Fibroblast of peridontal ligament (primary cell): Measurements from ENCODE around the gene SLC4A5.
A peak's percentile ranks its signal among the peaks of the same experiment; 100 is the strongest.
"Not testable (repeated sequence)": the region's sequence is repeated elsewhere in the genome, so short reads cannot be mapped to it uniquely, and the experiment has no call there.

Experiments used
- DNase-seq: peaks from one replicate; pipeline ENCODE4 v3.0.0-alpha.2; 2010; ENCODE audit errors: extremely low read depth

Gene SLC4A5

DNA sequence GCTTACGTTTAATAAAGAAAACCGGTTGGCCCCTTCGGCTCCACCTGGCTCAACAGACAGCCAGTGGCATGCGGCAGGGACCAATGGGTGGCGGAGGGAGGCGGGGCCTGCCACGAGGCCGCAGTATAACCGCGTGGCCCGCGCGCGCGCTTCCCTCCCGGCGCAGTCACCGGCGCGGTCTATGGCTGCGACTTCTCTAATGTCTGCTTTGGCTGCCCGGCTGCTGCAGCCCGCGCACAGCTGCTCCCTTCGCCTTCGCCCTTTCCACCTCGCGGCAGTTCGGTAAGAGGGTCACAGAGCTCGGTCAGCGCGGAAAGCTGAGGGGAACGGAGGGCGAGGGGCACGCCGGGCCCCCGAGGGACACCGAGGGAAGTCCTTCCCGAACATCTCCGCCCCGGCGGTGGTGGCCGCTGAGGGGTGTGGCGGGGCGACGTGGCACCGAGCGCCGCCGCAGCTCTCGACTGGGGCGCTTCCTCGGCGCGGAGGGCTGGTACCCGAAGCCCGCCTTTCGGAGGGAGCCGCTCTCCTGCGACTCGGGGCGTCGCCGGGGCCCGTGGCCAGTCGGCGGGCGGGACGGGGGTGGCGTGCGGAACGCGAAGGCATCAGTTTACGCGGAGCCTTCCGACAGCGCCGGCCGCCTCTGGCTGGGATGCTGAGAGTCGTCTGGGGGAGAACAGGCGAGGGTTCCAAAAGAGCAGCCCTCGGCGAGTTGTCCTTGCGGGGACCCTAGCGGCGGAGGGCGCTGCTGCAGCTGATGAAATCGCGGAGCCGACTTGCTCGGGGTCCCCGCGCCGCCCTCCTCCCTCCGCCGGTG is 144.5 kb downstream of the SLC4A5 start, which contains the start of gene MTHFD2:
TSS of gene MTHFD2 (plus strand) at position 155 of the 814 bp plus-strand sequence. CDS start at position 182, 27 bp downstream.
- DNase-seq = peak; percentile 94

DNA sequence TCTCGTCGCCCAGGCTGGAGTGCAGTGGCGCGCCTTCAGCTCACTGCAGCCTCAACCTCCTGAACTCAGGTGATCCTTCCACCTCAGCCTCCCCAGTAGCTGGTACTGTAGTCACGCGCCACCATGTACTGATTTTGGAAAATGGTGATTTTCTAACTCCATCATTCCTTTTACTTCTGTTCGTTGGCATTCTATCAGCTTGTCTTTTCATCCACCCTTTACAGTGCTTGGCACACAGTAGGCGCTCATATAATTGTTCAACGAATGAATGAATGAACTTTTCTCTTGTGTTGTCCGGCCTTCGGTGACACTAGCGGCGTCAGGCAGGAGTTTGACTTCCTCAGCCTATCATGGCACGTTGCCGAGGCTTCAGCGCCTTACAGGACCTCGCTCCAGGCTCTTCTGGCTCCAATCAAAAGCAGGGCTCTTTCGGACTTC is 145.2 kb downstream of the SLC4A5 start:
- no peak for DNase-seq

DNA sequence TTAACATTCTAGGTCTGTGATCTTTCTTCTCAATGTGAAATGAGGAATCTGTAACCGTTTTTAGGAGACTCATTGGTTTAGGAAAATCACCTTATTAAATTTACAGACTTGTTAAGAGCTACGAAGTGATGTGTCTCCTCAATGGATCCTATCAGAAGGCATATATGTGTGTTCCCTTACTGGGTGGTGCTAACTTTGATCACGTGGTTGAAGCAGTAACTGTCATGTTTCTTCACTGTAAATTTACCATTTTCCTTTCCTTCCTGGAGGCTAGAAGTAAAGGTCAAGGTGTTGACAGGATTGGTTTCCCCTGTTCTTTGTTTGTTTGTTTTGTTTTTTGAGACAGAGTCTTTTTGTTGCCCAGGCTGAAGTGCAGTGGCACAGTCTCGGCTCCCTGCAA is 146.2 kb downstream of the SLC4A5 start:
- no peak for DNase-seq

DNA sequence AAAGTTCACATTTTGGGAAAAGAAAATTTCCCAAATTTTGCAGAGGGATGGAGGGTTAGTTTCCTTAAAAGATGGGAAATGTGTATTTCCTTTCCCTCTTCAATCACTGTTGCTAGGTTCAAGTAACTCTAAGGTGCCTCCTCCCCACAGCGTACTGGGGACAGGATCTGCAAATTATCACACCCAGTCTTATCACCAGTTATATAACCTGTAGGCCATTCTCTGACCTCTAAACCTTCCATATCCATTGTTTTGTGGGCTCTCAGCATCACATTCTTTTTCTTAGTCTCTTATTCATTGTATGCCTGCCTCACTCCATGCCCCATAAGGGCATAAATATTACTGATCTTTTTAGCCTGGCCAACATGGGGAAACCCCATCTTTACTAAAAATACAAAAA is 148.4 kb downstream of the SLC4A5 start:
- DNase-seq = no peak

DNA sequence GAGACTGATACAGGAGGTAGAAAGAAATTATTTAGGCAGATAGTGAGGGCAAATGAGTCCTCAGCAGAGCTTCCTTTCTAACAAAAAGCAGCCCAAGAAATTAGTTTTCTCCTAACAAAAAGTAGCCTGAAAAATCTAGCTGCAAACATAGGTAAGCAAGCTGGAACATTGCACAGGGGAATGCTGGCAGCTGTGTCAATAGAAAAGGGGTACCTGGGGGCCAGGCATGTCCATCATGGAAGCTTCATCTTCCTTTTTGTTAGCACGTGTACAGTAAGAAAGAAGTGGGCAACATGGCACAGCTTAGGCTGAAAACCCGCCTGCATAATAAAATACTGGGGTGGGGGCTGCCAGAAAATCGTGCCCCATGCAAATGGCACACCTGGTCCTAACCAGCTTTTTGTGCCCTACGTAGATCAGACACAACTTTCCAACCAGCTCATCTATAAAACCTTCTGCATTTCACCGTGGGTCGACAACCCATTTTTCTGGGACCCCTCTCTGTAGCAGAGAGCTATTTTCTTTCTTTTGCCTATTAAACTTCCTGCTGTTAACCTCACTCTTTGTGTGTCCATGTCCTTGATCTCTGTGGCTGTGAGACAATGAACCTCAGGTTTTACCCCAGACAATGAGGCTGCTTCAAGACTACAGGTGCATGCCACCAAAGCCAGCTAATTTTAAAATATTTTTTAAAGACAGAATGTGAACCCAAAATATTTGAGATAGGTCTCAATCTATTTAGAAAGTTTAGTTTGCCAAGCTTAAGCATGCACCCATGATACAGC is 151.4 kb downstream of the SLC4A5 start:
- DNase-seq = no peak

DNA sequence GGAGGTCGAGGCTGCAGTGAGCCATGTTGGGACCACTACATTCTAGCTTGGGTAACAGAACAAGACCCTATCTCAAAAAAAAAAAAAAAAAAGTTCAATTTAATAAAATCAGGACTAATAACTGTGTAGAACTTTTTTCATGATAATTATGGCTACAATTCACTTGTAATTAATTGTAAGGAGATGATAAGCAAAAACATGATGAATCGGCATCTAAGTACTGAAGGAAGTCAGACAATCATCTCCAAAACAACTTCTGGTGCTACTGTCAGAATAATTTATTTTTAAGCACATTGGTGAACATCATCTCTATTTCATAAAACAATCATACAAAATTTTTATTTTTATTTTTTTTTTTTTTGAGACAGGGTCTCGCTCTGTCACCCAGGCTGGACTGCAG is 154.5 kb downstream of the SLC4A5 start:
- no peak for DNase-seq

DNA sequence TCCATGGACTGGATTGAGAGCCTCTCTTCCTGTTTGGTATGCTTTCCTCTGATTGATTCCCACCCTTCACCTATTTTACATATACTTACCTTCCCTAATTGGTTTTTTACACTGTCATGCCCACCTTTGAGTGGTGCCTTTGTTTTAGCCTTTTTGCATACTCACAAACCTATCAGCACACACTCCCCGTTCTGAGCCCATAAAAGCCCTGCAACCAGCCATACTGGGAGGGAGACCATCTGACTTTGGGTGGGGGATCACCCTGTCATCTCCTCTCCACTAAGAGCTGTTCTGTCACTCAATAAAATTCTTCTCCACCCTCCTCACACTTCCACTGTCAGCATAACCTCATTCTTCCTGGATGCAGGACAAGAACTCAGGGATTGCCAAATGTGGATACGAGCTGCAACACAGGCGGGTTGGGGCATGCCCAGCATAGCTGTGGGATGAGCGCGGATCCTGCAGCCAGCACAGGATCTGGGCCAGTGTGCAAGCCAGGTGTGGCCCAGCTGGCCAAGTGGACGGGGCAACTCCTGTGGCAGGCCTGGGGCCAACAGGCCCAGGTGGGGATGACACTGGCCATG is 155.1 kb downstream of the SLC4A5 start:
- DNase-seq = peak; percentile 66

DNA sequence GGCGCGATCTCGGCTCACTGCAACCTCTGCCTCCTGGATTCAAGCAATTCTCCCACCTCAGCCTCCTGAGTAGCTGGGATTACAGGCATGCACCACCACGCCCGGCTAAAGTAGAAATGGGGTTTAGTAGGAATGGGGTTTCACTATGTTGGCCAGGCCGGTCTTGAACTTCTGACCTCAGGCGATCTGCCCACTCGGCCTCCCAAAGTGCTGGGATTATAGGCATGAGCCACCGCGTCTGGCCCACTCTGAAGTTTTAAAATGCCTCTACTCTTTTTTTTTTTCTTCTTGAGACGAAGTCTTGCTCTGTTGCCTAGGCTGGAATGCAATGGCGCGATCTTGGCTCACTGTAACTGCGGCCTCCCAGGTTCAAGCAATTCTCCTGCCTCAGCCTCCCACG is 156.5 kb downstream of the SLC4A5 start:
- not testable (repeated sequence) for DNase-seq

DNA sequence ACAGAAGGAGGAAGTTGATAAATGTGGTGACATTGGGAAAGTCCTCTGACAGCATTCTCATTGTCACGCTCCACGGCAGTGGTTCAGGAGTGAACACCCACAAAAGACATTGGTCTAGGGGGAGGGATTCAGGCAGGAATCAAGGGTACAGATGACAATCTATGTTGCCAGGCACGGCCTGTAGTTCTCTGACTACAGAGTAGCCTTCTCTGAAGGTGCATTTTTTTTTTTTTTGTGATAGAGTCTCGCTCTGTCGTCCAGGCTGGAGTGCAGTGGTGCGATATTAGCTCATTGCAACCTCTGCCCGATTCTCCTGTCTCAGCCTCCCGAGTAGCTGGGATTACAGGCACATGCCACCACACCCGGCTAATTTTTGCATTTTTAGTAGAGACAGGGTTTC is 157.2 kb downstream of the SLC4A5 start:
- no peak for DNase-seq

DNA sequence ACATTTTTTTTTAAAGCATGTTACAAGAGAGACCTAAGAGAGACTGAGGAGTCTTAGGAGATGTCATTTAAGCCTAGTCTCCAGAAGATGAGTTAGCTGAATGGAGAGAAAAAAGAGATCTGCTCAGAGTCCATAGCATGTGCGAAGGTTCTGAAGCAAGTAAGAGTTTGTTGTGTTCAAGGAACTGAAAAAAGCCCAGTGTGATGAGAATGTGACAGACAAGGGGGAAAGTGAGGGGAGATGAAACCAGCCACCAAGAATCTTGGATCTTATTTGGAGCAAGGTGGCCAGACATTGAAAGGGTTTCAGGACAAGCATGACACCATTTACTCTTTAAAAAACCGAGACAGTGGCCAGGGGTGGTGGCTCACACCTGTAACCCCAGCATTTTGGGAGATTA is 159.3 kb downstream of the SLC4A5 start:
- no peak for DNase-seq

DNA sequence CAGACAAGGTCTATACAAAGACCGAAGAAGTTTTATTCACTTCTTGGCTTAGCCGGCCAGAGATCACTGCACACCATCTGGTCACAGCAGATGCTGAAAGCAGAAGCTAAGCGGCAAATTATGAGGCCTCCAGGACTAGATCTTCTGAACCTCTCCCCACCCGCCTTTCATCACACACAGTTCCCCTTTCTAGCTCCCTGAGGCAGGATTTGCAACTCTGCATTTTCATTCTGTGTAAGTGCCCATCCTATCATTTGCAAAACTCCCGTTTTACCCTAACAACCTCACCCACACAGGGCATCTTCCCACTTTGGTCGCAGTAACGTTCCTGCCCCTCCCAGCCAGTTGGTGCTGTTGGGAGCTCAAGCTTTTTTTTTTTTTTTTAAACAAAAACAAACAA is 161.5 kb downstream of the SLC4A5 start:
- peak; percentile 18 for DNase-seq

DNA sequence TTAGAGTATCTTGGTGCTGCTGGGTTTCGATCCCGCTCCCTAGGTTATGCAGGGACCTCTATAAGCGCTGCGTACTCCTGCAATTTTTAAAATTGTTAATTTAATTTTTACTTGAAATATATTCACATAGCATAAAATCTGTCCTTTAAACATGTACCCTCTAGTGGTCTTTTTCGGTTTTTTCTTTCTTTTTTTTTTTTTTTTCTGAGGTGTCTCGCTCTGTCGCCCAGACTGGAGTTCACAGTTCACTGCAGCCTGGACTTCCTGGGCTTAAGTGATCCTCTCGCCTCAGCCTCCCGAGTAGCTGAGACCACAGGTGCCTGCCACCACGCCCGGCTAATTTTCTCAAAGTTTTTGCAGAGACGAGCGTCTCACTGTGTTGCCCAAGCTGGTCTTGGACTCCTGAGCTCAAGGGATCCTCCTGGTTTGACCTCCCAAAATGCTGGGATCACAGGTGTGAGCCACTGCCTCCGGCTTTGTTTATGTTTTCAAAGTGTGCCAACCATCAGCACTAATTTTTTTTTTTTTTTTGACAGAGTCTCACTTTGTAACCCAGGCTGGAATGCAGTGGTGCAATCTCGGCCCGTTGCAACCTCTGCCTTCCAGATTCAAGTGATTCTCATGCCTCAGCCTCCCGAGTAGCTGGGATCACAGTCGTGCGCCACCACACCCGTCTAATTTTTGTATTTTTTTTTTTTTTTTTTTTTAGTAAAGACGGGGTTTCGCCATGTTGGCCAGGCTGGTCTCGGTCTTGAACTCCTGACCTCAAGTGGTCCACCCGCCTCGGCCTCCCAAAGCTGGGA is 164.0 kb downstream of the SLC4A5 start:
- DNase-seq = no peak

DNA sequence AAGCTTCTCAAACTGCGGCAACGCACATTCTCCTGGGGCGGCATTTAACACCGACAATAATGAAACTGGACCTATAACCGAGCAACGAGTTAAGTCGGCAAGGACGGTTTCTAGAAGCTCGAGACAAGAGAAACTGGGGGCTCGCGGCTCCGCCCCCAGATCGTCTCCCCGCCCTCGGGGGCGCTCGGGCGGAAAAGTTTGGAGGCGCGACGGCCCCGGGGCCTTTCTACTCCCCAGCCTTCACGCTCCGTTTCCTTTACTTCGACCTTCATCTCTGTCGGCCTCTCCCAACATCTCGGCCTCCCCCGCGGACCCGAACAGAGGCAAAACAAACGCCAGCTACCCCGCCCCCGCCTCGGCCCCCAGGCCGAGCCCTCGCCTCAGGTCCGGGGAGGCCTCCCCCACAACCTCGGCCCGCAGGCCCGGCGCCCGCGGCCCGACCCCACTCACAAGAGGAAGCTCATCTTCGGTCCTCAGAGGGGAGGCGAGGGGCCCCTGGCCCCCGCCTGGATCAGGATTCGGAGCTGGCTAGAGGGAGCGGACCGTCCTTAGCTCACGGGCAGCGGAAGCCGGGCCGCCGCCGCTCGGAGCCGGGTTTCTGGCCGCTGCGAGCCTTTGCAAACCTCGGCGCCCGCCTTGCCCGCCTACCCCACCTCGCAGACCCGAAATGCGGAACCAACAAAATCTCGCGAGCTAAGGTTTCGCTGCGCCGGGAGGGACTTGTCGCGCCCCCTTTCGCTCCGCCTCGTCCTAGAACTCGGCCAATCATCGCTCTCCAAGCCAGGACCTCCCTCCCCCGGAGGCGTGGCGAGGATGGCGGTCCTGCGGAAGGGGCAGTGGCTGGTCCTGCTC is 164.8 kb downstream of the SLC4A5 start, which contains the start of gene MOB1A:
TSS of gene MOB1A (minus strand) at position 669 of the 852 bp plus-strand sequence. CDS start at position 464, 205 bp downstream.
- peak; percentile 98 for DNase-seq

DNA sequence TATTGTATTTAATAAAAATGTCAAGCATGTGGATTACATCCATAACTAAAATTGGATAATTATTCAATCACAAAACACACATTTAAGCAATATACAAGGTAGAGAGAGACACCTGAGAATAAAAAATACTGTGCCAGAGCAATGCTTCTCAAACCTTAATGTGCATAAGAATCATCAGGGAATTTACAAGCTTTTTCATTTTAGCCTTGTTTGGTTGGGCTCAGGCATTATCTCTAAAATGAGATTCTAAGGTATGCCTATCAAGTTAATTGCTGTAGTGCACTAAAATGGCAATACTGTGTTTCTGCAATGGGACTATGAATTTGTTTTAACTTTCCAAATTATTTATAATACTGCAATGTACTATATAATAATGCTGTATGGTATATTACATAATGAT is 165.5 kb downstream of the SLC4A5 start:
- DNase-seq = no peak

DNA sequence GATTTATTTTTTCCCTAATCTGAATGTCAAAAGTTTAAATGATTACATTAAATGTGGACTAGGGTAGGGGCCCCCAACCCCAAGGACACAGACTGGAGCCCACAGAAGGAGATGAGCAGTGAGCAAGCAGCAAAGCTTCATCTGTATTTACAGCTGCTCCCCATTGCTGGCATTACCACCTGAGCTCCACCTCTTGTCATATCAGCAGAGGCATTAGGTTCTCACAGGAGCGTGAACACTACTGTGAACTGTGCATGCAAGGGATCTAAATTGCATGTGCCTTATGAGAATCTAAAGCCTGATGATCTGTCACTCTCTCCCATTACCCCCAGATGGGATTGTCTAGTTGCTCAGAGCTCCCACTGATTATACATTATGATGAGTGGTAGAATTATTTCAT is 168.3 kb downstream of the SLC4A5 start:
- no peak for DNase-seq

DNA sequence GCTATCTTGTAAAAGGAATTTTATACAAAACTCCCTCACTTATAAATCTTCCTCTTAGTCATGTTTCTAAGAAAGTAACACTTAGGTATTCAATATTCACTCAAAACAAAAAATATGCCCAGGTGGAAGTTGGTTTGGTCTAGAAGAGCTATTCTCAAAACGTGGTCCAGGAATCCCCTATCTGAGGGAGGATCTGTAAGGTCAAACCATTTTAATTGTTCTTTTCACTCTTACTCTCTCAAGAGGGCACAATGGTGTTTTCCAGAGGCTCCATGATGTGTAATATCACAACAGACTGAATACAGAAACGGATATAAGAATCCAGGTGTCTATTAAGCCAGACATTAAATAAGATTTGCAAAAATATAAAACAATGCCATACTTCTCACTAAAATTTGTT is 174.5 kb downstream of the SLC4A5 start:
- DNase-seq = no peak
